H9 (cell line): Measurements from ENCODE around the gene CTNNB1. TPM values are rescaled to one million over a fixed set of nuclear protein-coding genes. Genes with fewer than 3 reads are reported as not detected.
A peak's percentile ranks its signal among the peaks of the same experiment; 100 is the strongest.

Experiments used
- DNase-seq: peaks from one replicate; pipeline ENCODE4 v3.0.0-alpha.2; 2017
- H2AFZ ChIP-seq: one replicate; pipeline ENCODE4 v1.6.1; 2013; ENCODE audit warnings: mild to moderate bottlenecking, low read length, control low read depth, moderate library complexity
- H2AK5ac ChIP-seq: 2 replicates; pipeline ENCODE4 v1.6.1; 2013; ENCODE audit warnings: low read length, control low read depth, mixed read lengths; ENCODE audit not compliant: insufficient read length
- H2BK120ac ChIP-seq: one replicate; pipeline ENCODE4 v1.6.1; 2013; ENCODE audit warnings: low read depth, mild to moderate bottlenecking, low read length, control low read depth, inconsistent platforms; ENCODE audit not compliant: poor library complexity, severe bottlenecking
- H2BK12ac ChIP-seq: 2 replicates; pipeline ENCODE4 v1.6.1; 2013; ENCODE audit warnings: low read length, control low read depth, mixed read lengths, low read depth; ENCODE audit not compliant: insufficient read length
- H2BK15ac ChIP-seq: 2 replicates; pipeline ENCODE4 v1.6.1; 2013; ENCODE audit warnings: low read depth, low read length, control low read depth
- H2BK20ac ChIP-seq: one replicate; pipeline ENCODE4 v1.6.1; 2013; ENCODE audit warnings: low read depth, mild to moderate bottlenecking, low read length, control low read depth, inconsistent platforms; ENCODE audit not compliant: poor library complexity, severe bottlenecking
- H2BK5ac ChIP-seq: 2 replicates; pipeline ENCODE4 v1.6.1; 2013; ENCODE audit warnings: low read length, control low read depth, mixed read lengths; ENCODE audit not compliant: insufficient read length
- H3K14ac ChIP-seq: 2 replicates; pipeline ENCODE4 v1.6.1; 2013; ENCODE audit warnings: low read length, control low read depth; ENCODE audit not compliant: insufficient read depth
- H3K18ac ChIP-seq: 2 replicates; pipeline ENCODE4 v1.6.1; 2013; ENCODE audit warnings: low read depth, mild to moderate bottlenecking, mixed read lengths, low read length, control low read depth; ENCODE audit not compliant: insufficient read length
- H3K23ac ChIP-seq: 2 replicates; pipeline ENCODE4 v1.6.1; 2013; ENCODE audit warnings: low read length, control low read depth, mixed read lengths, low read depth; ENCODE audit not compliant: insufficient read length
- H3K23me2 ChIP-seq: 2 replicates; pipeline ENCODE4 v1.6.1; 2013; ENCODE audit warnings: low read depth, mild to moderate bottlenecking, mixed read lengths, low read length, control low read depth; ENCODE audit not compliant: insufficient read length, poor library complexity, severe bottlenecking
- H3K27ac ChIP-seq: 2 replicates; pipeline ENCODE4 v1.5.1; 2013; ENCODE audit warnings: low read length, control low read depth, mixed read lengths, low read depth; ENCODE audit not compliant: insufficient read length
- H3K27me3 ChIP-seq: 2 replicates; pipeline ENCODE4 v1.6.1; 2013; ENCODE audit warnings: low read length, control low read depth, inconsistent platforms; ENCODE audit not compliant: insufficient read depth
- H3K4ac ChIP-seq: 2 replicates; pipeline ENCODE4 v1.6.1; 2013; ENCODE audit warnings: low read depth, mild to moderate bottlenecking, control low read depth, inconsistent platforms, low read length, moderate library complexity
- H3K4me1 ChIP-seq: 2 replicates; pipeline ENCODE4 v1.6.1; 2013; ENCODE audit warnings: low read length, control low read depth, inconsistent platforms; ENCODE audit not compliant: insufficient read depth
- H3K4me2 ChIP-seq: 2 replicates; pipeline ENCODE4 v1.6.1; 2013; ENCODE audit warnings: low read length, control low read depth, mixed read lengths; ENCODE audit not compliant: insufficient read length, insufficient read depth
- H3K56ac ChIP-seq: 2 replicates; pipeline ENCODE4 v1.6.1; 2013; ENCODE audit warnings: low read depth, mild to moderate bottlenecking, mixed read lengths, low read length, control low read depth; ENCODE audit not compliant: insufficient read length
- H3K79me1 ChIP-seq: 2 replicates; pipeline ENCODE4 v1.6.1; 2013; ENCODE audit warnings: low read depth, mild to moderate bottlenecking, moderate library complexity, low read length, control low read depth, inconsistent platforms; ENCODE audit not compliant: insufficient read depth, poor library complexity, severe bottlenecking
- H3K79me2 ChIP-seq: 2 replicates; pipeline ENCODE4 v1.6.1; 2013; ENCODE audit warnings: low read length, control low read depth, inconsistent platforms; ENCODE audit not compliant: insufficient read depth
- H3K9ac ChIP-seq: 2 replicates; pipeline ENCODE4 v1.6.1; 2013; ENCODE audit warnings: low read length, control low read depth, mixed read lengths; ENCODE audit not compliant: insufficient read length; ENCODE audit errors: extremely low read depth
- H3K9me3 ChIP-seq: one replicate; pipeline ENCODE4 v1.6.1; 2013; ENCODE audit warnings: low read depth, low read length, inconsistent platforms; ENCODE audit not compliant: control insufficient read depth
- H3T11ph ChIP-seq: one replicate; pipeline ENCODE4 v1.6.1; 2013; ENCODE audit warnings: mild to moderate bottlenecking, low read length, control low read depth, inconsistent platforms
- H4K20me1 ChIP-seq: one replicate; pipeline ENCODE4 v1.6.1; 2013; ENCODE audit not compliant: control insufficient read depth, insufficient read length, insufficient read depth
- H4K5ac ChIP-seq: 2 replicates; pipeline ENCODE4 v1.6.1; 2013; ENCODE audit warnings: low read depth, mild to moderate bottlenecking, mixed read lengths, low read length, control low read depth; ENCODE audit not compliant: insufficient read length
- H4K8ac ChIP-seq: replicated peaks from 2 replicates; pipeline ENCODE4 v1.6.1; 2013; ENCODE audit warnings: low read length, control low read depth, mixed read lengths, low read depth; ENCODE audit not compliant: insufficient read length
- H4K91ac ChIP-seq: 2 replicates; pipeline ENCODE4 v1.6.1; 2013; ENCODE audit warnings: low read depth, mild to moderate bottlenecking, moderate library complexity, mixed read lengths, low read length, control low read depth; ENCODE audit not compliant: insufficient read length
- H3K27ac Mint-ChIP-seq, 3 experiments: 2 replicates in 2 of 3; 3 replicates in 1 of 3; pipeline ENCODE4 v1.8.0; 2020 to 2021; ENCODE audit warnings: mixed read lengths in 3 of 3, mild to moderate bottlenecking in 1 of 3, moderate library complexity in 1 of 3
- H3K27me3 Mint-ChIP-seq: 2 replicates; pipeline ENCODE4 v1.8.0; 2021; ENCODE audit warnings: low read depth, mild to moderate bottlenecking, moderate library complexity, mixed read lengths
- H3K36me3 Mint-ChIP-seq, 3 experiments: 2 replicates in 2 of 3; 3 replicates in 1 of 3; pipeline ENCODE4 v1.8.0; 2020 to 2021; ENCODE audit warnings: low read depth in 3 of 3, mixed read lengths in 3 of 3; ENCODE audit not compliant: insufficient read depth in 1 of 3
- H3K4me1 Mint-ChIP-seq, 2 experiments: 2 replicates each; pipeline ENCODE4 v1.8.0; 2020; ENCODE audit warnings: mixed read lengths in 2 of 2
- H3K4me3 Mint-ChIP-seq, 2 experiments: 2 replicates in 1 of 2; 3 replicates in 1 of 2; pipeline ENCODE4 v1.8.0; 2020 to 2021; ENCODE audit warnings: mild to moderate bottlenecking in 2 of 2, mixed read lengths in 2 of 2, moderate library complexity in 1 of 2
- H3K9me3 Mint-ChIP-seq, 2 experiments: 2 replicates in 1 of 2; 3 replicates in 1 of 2; pipeline ENCODE4 v1.8.0; 2020; ENCODE audit warnings: mild to moderate bottlenecking in 2 of 2, mixed read lengths in 2 of 2, moderate library complexity in 1 of 2
- WGBS: extraction: QIAGEN DNeasy Blood & Tissue Kit; methylation state at CpG from one replicate; pipeline ENCODE4 v1.1.7; 2013; ENCODE audit warnings: missing lambda C conversion rate, low lambda C conversion rate, mixed read lengths; ENCODE audit not compliant: insufficient read length; ENCODE audit errors: extremely low coverage; 5-methylcytosine and 5-hydroxymethylcytosine counted together
- total RNA-seq: library from RNA; stranded (reverse); gene quantifications from 2 replicates; pipeline ENCODE4 v1.2.1, GENCODE V29; 2021
- TF ChIP-seq, protein P1 (sequence below): fragments of 200-600 bp; sonication (generic); conservative IDR thresholded peaks from 3 replicates; pipeline ENCODE4 v1.8.0; 2021; ENCODE audit warnings: antibody characterized with exemption, mild to moderate bottlenecking

Gene CTNNB1
- total RNA-seq, 1 experiment from 2014 or later = 500 TPM

DNA sequence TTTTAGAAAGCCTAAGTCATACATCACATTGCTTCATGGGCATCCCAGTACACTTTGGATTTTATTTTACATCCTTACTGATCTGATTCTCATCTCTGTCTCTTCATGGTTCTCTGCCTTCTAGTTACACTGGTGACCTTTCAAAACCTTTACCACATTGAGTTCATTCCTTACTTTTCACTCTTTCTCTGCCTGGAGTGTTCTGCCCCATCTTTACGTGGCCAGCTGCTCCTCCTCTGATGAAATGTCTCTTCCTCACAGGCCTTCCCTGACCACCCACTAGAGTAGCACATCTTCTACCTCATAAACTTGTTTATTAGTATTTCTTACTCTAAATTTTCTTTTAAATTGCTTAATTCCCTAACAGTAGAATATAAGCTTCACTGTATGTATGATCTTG lies 17.7 kb downstream of the CTNNB1 start:
- H4K20me1 ChIP-seq = no peaks in the 10 kb centered on the region
- H3K27ac Mint-ChIP-seq = peak overlapping the region in 2 of 3 experiments; percentile 25 to 72; a peak in 5 of 7 replicates
- H3K27ac ChIP-seq = no peak overlapping the region

More for the DNA sequence above, 17.7 kb downstream of the CTNNB1 start:
- no peak overlapping the region for H3K18ac ChIP-seq
- H2BK12ac ChIP-seq = no peak overlapping the region
- no peak overlapping the region for H3K4ac ChIP-seq
- no peak overlapping the region for H2BK15ac ChIP-seq
- TF ChIP-seq, protein P1, sequence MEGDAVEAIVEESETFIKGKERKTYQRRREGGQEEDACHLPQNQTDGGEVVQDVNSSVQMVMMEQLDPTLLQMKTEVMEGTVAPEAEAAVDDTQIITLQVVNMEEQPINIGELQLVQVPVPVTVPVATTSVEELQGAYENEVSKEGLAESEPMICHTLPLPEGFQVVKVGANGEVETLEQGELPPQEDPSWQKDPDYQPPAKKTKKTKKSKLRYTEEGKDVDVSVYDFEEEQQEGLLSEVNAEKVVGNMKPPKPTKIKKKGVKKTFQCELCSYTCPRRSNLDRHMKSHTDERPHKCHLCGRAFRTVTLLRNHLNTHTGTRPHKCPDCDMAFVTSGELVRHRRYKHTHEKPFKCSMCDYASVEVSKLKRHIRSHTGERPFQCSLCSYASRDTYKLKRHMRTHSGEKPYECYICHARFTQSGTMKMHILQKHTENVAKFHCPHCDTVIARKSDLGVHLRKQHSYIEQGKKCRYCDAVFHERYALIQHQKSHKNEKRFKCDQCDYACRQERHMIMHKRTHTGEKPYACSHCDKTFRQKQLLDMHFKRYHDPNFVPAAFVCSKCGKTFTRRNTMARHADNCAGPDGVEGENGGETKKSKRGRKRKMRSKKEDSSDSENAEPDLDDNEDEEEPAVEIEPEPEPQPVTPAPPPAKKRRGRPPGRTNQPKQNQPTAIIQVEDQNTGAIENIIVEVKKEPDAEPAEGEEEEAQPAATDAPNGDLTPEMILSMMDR = no peak
- no peak overlapping the region for H4K91ac ChIP-seq
- H3T11ph ChIP-seq = no peak overlapping the region
- peaks cover 10% of the 10 kb centered on the region for H3K4me1 ChIP-seq
- H2BK20ac ChIP-seq = no peak overlapping the region
- H3K56ac ChIP-seq = no peak overlapping the region
- no peak overlapping the region for H3K9ac ChIP-seq
- no peaks in the 10 kb centered on the region for H3K27me3 ChIP-seq
- H2AK5ac ChIP-seq = no peak overlapping the region
- H3K9me3 ChIP-seq = no peaks in the 10 kb centered on the region
- no peaks in the 10 kb centered on the region for H3K27me3 Mint-ChIP-seq
- H3K9me3 Mint-ChIP-seq = no peaks in the 10 kb centered on the region
- H3K4me1 Mint-ChIP-seq = peaks cover 57 to 70% of the 10 kb centered on the region in 2 experiments
- no peak overlapping the region for H3K14ac ChIP-seq
- H3K23ac ChIP-seq = no peak overlapping the region
- no peak for DNase-seq
- peaks cover 64% of the 10 kb centered on the region; the same call in 1 of the 2 replicates for H3K79me2 ChIP-seq
- no peak overlapping the region for H3K4me2 ChIP-seq
- H2BK120ac ChIP-seq = no peak overlapping the region
- no peak overlapping the region for H2AFZ ChIP-seq
- no peak overlapping the region for H4K5ac ChIP-seq
- no peaks in the 10 kb centered on the region for H3K36me3 Mint-ChIP-seq
- H3K79me1 ChIP-seq = peaks cover 4% of the 10 kb centered on the region
- H3K23me2 ChIP-seq = no peaks in the 10 kb centered on the region
- no peak overlapping the region for H4K8ac ChIP-seq
- H3K4me3 Mint-ChIP-seq = no peak overlapping the region
- no CpG with 5 or more reads among the region's 1 CpG for WGBS
- H2BK5ac ChIP-seq = no peak overlapping the region
